GM19023 (cell line): ENCODE data around the gene RABEP1.
"Not testable (repeated sequence)": the region's sequence is repeated elsewhere in the genome, so short reads cannot be mapped to it uniquely, and the experiment has no call there.

Experiments
- ATAC-seq: cut with Tn5 transposase; IDR thresholded peaks from one replicate; pipeline ENCODE4 v1.9.1; 2021; ENCODE audit warnings: mild to moderate bottlenecking, moderate library complexity; ENCODE audit not compliant: unreplicated experiment

The RABEP1 gene

DNA sequence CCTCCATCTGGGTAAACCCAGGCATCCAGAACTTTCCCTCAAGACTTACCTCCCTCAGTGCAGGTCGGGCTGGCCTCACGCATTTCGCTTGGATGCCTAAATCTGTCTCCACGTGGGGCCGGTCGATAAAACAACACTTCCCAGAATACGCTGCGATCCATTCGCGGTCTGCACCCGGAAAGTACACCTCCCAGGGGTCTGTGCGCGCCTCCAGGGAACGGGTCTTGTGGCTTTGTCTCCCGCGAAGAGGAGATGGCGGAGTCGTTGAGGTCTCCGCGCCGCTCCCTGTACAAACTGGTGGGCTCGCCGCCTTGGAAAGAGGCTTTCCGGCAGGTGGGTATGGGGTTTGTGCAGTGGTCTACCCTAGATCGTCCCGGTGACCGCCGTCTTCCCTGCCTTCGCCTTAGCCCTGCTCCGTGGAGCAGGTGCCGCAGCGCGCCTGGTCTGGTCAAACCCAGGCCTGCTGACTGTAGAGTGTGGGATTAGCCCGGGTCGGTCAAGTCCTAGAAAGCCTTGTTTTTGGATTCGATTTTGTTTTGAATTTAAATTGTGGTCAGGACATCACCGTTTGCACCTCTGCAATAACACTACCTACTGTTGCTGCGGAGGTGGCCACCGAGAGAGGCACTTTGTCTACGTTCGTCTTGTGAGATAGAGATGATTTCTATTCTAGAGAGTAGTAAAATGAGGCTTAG is 138.0 kb downstream of the RABEP1 start, which contains the start of gene RPAIN:
Gene RPAIN (plus strand): TSS at position 224 of the 695 bp plus-strand sequence. CDS start 29 bp downstream, at position 253.
- ATAC-seq = peak; percentile 60

DNA sequence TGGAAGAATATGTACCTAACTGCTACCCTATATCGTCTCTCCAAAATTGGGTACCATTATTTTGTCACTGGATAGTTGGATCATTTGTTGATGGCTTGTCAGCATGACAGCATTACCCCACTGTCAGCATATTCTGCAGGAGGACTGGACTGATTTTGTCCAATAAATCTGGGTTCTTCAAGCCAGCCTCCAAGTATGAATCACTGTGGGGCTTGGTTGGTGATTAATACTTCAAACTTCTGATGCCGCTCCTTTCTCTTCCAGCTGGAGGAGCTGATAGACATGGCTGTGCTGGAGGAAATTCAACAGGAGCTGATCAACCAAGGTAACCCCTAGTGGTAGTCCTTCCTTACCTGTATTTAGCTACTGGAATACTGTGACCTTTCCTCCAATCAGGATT is 140.4 kb downstream of the RABEP1 start:
- ATAC-seq = no peak

DNA sequence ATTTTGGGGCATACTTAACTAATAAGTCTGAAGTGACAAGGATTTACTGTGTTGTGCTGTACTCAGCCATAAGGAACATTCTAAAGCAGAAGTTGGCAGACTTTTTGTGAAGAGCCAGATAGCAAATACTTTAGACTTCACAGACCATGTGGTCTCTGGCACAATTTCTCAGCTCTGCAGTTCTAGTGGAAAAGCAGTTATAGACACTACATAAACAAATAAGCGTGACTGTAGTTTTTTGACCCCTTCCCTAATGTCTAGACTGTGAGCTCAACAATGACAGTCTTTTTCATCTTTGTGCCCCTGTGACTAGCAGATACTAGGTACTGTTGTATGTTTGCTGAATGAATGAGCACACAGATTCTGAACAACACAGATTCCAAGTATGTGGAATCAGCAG is 142.8 kb downstream of the RABEP1 start:
- ATAC-seq = no peak

DNA sequence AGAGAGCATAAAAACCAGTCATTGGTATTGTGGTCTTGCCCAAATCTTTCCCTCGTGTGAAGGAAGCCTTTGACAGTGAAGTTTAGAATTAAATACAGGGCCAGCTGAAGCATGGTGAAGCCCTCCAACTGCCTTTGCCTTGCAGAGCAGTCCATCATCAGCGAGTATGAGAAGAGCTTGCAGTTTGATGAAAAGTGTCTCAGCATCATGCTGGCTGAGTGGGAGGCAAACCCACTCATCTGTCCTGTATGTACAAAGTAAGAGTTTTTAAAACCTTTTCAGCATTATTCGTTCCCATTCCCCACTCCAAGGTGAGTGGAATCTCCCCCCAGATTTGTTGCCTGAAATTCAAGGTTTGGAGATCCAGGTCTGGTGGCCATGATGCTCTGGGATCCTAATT is 143.7 kb downstream of the RABEP1 start:
- no peak for ATAC-seq

DNA sequence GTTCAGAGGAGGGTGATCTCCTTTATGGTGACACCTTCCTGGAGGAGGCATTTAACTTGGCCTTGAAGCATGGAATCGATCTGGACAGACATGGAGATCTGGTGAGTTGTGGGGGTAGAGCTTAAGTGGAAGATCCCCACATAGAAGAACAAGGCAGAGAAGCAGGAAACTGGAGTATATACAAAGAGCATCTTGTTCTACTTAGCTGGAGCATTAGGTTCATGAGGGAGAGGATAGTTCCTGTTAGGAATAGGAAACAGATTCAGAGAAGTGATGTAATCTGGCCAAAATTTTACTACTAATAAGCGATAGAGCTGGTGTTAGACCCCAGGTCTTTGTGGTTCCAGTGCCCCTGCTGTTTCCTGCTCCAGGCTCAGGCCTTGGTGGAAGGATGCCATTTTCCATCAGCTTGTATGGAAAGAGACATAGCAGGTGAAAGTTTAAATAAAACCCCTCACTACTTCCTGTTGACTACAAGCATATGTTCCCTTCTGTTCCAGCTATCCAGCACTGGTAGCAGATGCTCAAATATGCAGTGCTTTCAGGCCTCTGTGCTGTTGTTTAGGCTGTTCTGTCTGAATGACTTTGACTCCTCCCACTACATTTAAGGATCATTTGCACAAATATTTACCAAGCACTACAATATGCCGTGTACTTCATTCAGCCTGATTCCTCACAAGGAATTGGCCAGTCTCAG is 147.3 kb downstream of the RABEP1 start:
- no peak for ATAC-seq

DNA sequence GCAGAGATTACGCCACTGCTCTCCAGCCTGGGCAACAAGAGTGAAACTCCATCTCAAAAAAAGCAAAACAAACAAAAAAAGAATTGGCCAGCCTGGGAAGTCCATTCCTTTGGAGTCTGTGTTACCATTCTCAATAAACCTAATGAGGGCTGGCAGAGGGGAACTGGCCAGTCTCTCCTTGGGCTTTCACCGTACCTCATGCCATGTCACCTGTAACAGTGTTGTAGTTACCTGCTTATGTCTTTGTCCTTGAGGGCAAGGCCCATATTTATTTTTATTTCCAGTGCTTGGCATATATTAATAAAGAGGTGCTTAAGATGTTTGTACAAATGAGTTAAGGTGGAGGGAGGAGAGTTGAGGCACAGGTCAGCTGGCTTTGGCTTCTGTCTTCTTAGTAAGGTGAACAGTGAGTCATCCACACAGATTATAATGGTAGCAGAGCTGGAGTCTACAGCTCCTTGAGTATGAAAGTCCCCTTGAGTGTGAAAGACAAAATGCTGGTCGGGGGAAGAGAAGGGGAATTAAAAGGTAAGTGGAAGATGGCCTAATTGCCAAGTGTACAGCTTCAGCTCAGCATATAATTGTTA is 148.4 kb downstream of the RABEP1 start:
- no peak for ATAC-seq

DNA sequence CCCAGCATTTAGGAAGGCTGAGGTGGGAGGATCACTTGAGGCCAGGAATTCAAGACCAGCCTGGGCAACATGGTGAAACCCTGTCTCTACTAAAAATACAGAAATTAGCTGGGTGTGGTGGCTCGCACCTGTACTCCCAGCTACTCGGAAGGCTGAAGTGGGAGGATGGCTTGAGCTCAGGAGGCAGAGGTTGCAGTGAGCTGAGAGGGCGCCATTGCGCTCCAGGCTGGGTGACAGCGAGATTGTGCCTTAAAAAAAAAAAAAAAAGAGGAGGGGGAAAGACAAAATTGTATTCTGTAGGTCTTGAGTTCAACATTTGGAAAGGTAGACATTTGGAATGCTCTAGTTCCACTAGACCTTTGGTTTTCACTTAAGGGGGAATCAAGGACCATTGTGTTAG is 149.2 kb downstream of the RABEP1 start:
- ATAC-seq = not testable (repeated sequence)

DNA sequence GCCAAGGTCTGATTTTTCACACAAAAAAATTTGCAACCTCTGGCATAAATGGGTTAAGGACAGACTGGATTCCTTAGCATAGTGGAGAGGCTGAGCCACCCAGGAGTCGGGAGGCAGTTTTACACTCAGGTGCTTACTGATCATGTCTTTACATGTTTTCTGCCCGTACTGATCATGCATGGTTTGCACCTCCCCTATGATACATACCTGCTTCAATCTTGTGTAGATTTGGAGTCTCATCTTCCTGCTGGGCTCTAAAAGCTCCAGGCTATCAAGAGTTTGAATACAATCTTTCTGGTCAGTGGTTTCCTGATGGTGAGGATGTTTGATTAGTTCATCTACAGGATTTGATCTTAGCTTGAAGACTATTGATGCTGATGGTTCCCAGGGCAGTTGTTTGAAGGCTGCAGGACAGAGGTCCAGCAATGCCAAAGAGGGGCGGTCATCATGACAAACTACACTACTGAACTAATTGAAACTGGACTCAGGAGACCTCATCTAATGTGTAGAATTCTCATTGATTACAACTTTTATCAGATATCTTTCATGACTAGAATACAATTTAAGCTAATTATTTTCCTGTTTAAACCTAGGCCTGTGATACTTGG is 150.0 kb downstream of the RABEP1 start:
- ATAC-seq = no peak

DNA sequence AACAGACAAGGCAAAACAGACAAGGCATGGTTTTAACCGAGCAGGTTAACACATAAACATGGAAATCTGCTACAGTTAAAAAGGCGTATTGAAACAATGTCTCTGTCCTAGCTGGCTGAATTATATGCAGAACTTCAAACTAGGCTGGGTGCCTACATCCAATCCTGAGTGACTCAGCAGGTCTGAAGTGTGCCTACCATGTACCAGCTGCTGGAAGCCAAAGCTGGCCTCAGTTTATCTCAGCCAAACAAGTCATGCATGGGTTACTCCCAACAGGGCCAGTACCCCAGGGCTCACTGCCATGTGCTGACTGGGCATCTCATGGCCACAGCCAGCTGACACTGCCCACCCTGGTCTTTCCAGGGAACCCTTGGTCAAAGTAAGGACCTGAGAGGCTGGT is 152.9 kb downstream of the RABEP1 start:
- ATAC-seq = no peak
